Measurements from ENCODE around the gene NPC1. TPM values are rescaled to one million over a fixed set of nuclear protein-coding genes. Genes with fewer than 3 reads are reported as not detected.

NPC1 gene
- total RNA-seq, 1 experiment from 2014 or later = 51.6 TPM

DNA sequence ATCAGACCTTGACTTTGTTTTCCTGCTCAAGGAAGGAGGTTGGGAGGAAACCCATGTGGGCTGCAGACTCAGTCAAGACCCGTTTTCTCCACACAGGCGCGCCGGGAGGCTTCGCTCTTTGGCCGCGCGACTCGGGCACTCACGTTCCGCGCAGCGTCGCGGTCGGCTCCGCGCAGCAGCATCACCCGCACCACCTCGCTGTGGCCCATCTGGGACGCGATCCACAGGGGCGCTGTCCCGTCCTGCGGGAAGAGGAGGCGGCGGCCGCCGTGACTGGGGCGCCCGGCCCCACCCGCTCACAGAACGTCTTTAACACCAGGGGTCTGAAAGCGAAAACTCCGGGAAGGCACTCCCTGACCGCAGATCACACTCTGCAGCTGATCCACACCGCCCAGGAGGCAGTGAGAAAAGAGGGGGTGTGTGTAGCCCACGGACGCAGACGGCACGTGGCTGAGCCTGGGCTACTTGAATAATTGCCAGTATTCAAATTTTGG, 33.1 kb upstream of the NPC1 start:
- BruUV-seq (replicated peaks) = no TSS peak
- no peaks in the 10 kb centered on the region for H3K36me3 ChIP-seq (ENCODE audit: control insufficient read depth in 1 of 2, insufficient read depth in 2 of 2, low read length in 2 of 2)
- no peak overlapping the region for H3K4me2 ChIP-seq (ENCODE audit: low read length)
- ChIA-PET RAD21 (ENCODE audit: low non-redundant PET in 1 of 2, low total read pairs in 2 of 2, uncharacterized antibody in 2 of 2, unreplicated experiment in 2 of 2) (no interaction called here), CTCF (no interaction called here), POLR2A (no interaction called here)
- DNase-seq (ENCODE audit: low read depth, low spot score) = no peak
- no peak for ATAC-seq
- no peaks in the 10 kb centered on the region for H3K27me3 ChIP-seq (ENCODE audit: insufficient read depth, low read length)
- H3K79me2 ChIP-seq (ENCODE audit: insufficient read depth, low read length) = no peaks in the 10 kb centered on the region
- no peak overlapping the region for H2AFZ ChIP-seq (ENCODE audit: low read depth, low read length, poor library complexity, severe bottlenecking)
- H3K27ac ChIP-seq (ENCODE audit: low read depth, low read length) = no peak overlapping the region
- H3K9ac ChIP-seq (ENCODE audit: low read length) = no peak overlapping the region
- intact Hi-C loops (cut with micrococcal nuclease) = no loop called here
- no peaks in the 10 kb centered on the region for H3K9me2 ChIP-seq (ENCODE audit: insufficient read depth)
- no peak for TF ChIP-seq RAD21 (IDR thresholded peaks at IDR 0.05; ENCODE audit: low read depth)
- TF ChIP-seq, protein P1, sequence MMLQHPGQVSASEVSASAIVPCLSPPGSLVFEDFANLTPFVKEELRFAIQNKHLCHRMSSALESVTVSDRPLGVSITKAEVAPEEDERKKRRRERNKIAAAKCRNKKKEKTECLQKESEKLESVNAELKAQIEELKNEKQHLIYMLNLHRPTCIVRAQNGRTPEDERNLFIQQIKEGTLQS (IDR thresholded peaks at IDR 0.05) = no peak
- TF ChIP-seq, protein P2, sequence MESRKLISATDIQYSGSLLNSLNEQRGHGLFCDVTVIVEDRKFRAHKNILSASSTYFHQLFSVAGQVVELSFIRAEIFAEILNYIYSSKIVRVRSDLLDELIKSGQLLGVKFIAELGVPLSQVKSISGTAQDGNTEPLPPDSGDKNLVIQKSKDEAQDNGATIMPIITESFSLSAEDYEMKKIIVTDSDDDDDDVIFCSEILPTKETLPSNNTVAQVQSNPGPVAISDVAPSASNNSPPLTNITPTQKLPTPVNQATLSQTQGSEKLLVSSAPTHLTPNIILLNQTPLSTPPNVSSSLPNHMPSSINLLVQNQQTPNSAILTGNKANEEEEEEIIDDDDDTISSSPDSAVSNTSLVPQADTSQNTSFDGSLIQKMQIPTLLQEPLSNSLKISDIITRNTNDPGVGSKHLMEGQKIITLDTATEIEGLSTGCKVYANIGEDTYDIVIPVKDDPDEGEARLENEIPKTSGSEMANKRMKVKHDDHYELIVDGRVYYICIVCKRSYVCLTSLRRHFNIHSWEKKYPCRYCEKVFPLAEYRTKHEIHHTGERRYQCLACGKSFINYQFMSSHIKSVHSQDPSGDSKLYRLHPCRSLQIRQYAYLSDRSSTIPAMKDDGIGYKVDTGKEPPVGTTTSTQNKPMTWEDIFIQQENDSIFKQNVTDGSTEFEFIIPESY (IDR thresholded peaks at IDR 0.05; ENCODE audit: extremely low read depth, insufficient replicate concordance, low read length) = no peak
- no peak for TF ChIP-seq JUND (IDR thresholded peaks at IDR 0.05)
- no peaks in the 10 kb centered on the region for H3K9me3 ChIP-seq (ENCODE audit: control insufficient read depth in 1 of 2, insufficient read depth in 1 of 2, low read depth in 1 of 2, low read length in 2 of 2)
- H3K4me1 ChIP-seq (ENCODE audit: control insufficient read depth in 1 of 2, insufficient read depth in 2 of 2, low read length in 2 of 2) = no peaks in the 10 kb centered on the region
- no peaks in the 10 kb centered on the region for H4K20me1 ChIP-seq (ENCODE audit: insufficient read depth)
- H3K4me3 ChIP-seq (replicated peaks in 1 of 2; ENCODE audit: low read depth in 1 of 2, low read length in 2 of 2) = no peak overlapping the region

DNA sequence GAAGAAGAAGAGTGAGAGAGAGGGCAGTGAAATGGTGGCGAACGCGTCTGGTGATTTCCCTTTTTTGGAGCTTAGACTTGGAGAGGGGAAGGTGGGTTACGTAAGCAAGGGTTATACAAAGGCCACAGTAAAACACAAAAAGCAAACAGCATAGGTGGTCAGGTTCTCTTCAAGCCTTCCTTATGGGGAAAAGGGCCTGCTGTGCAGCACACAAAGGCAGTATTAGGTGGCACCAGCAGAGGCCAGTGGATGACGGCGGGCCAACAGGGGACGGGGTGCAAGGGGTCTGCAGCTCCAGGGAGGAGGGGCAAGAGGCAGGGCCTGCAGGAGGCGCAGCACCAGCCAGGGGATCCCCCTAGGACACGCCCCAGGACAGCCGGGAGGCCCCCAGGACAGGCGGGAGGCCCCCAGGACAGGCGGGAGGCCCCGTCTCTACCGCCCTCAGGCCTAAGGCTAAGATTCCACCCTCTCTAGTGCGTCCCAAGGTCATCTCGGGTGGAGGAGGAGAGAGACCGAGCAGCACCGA, 32.6 kb upstream of the NPC1 start:
- intact Hi-C loops (cut with micrococcal nuclease) = no loop called here
- ChIA-PET RAD21 (ENCODE audit: low non-redundant PET in 1 of 2, low total read pairs in 2 of 2, uncharacterized antibody in 2 of 2, unreplicated experiment in 2 of 2) (no interaction called here), POLR2A (no interaction called here), CTCF (interaction anchor here (2.1 kb wide), 1 partner anchor 84 kb away, joined by 11 read pairs; no protein-coding TSS in a partner anchor)
- DNase-seq (ENCODE audit: low read depth, low spot score) (no peak), ATAC-seq (no peak)
- Histone ChIP-seq H3K36me3 (ENCODE audit: control insufficient read depth in 1 of 2, insufficient read depth in 2 of 2, low read length in 2 of 2) (no peaks in the 10 kb centered on the region), H3K4me3 (replicated peaks in 1 of 2; ENCODE audit: low read depth in 1 of 2, low read length in 2 of 2) (no peak overlapping the region), H3K9me2 (ENCODE audit: insufficient read depth) (no peaks in the 10 kb centered on the region), H3K4me2 (ENCODE audit: low read length) (no peak overlapping the region), H3K27ac (ENCODE audit: low read depth, low read length) (no peak overlapping the region), H3K9me3 (ENCODE audit: control insufficient read depth in 1 of 2, insufficient read depth in 1 of 2, low read depth in 1 of 2, low read length in 2 of 2) (no peaks in the 10 kb centered on the region), H3K9ac (ENCODE audit: low read length) (no peak overlapping the region), H3K79me2 (ENCODE audit: insufficient read depth, low read length) (no peaks in the 10 kb centered on the region), H4K20me1 (ENCODE audit: insufficient read depth) (no peaks in the 10 kb centered on the region), H3K27me3 (ENCODE audit: insufficient read depth, low read length) (no peaks in the 10 kb centered on the region), H3K4me1 (ENCODE audit: control insufficient read depth in 1 of 2, insufficient read depth in 2 of 2, low read length in 2 of 2) (no peaks in the 10 kb centered on the region), H2AFZ (ENCODE audit: low read depth, low read length, poor library complexity, severe bottlenecking) (no peak overlapping the region)
- BruUV-seq (replicated peaks) = no TSS peak
- TF ChIP-seq SRF (IDR thresholded peaks at IDR 0.05; ENCODE audit: low read depth) = no peak
- TF ChIP-seq FOSL1 (IDR thresholded peaks at IDR 0.05; ENCODE audit: low read depth) = no peak
- TF ChIP-seq, protein P2 (IDR thresholded peaks at IDR 0.05; ENCODE audit: extremely low read depth, insufficient replicate concordance, low read length) = no peak
- no peak for TF ChIP-seq YY1 (IDR thresholded peaks at IDR 0.05; ENCODE audit: extremely low read depth, insufficient replicate concordance, low read depth, low read length)
- TF ChIP-seq RAD21 (IDR thresholded peaks at IDR 0.05; ENCODE audit: low read depth) = no peak
- TF ChIP-seq, protein P1 (IDR thresholded peaks at IDR 0.05) = no peak
- TF ChIP-seq, protein P3, sequence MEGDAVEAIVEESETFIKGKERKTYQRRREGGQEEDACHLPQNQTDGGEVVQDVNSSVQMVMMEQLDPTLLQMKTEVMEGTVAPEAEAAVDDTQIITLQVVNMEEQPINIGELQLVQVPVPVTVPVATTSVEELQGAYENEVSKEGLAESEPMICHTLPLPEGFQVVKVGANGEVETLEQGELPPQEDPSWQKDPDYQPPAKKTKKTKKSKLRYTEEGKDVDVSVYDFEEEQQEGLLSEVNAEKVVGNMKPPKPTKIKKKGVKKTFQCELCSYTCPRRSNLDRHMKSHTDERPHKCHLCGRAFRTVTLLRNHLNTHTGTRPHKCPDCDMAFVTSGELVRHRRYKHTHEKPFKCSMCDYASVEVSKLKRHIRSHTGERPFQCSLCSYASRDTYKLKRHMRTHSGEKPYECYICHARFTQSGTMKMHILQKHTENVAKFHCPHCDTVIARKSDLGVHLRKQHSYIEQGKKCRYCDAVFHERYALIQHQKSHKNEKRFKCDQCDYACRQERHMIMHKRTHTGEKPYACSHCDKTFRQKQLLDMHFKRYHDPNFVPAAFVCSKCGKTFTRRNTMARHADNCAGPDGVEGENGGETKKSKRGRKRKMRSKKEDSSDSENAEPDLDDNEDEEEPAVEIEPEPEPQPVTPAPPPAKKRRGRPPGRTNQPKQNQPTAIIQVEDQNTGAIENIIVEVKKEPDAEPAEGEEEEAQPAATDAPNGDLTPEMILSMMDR (IDR thresholded peaks at IDR 0.05 in 2 of 3, conservative IDR thresholded peaks at IDR 0.05 in 1 of 3; ENCODE audit: borderline replicate concordance in 1 of 3, insufficient read depth in 1 of 3, low read depth in 2 of 3, low read length in 2 of 3) = no peak
- no peak for TF ChIP-seq POLR2AphosphoS5 (IDR thresholded peaks at IDR 0.05; ENCODE audit: low read depth, low read length)
- no peak for TF ChIP-seq EZH2 (IDR thresholded peaks at IDR 0.05)
- no peak for TF ChIP-seq EGR1 (IDR thresholded peaks at IDR 0.05; ENCODE audit: low read depth)
- no peak for TF ChIP-seq POLR2A (IDR thresholded peaks at IDR 0.05; ENCODE audit: borderline replicate concordance, extremely low read depth, insufficient read depth, insufficient read length)
